SK-N-SH treated with all-trans-retinoic acid at 6 μM for 48 hours (cell line): ENCODE measurements around the gene NUDT4.

ENCODE experiments used
- ATAC-seq: fragments of 200-7000 bp; cut with Tn5 transposase; 3 replicates; pipeline ENCODE4 v1.9.1; 2020; ENCODE audit warnings: mild to moderate bottlenecking, moderate library complexity
- ARNTL ChIP-seq: fragments of 450-650 bp; formaldehyde crosslinking; IDR thresholded peaks from 2 replicates; pipeline ENCODE4 v1.5.0; 2020; ENCODE audit warnings: low read depth, mild to moderate bottlenecking, moderate library complexity, borderline replicate concordance
- BACH2 ChIP-seq: fragments of 250-450 bp; sonication (Bioruptor Pico); IDR thresholded peaks from 2 replicates; pipeline ENCODE4 v1.9.0; 2021; ENCODE audit warnings: mild to moderate bottlenecking, borderline replicate concordance
- CSDC2 ChIP-seq: fragments of 250-450 bp; sonication (Bioruptor Pico); IDR thresholded peaks from 2 replicates; pipeline ENCODE4 v1.5.0; 2020; ENCODE audit warnings: mild to moderate bottlenecking, moderate library complexity
- GLIS3 ChIP-seq: fragments of 250-450 bp; sonication (Bioruptor Pico); IDR thresholded peaks from 2 replicates; pipeline ENCODE4 v1.5.0; 2020; ENCODE audit warnings: mild to moderate bottlenecking, moderate library complexity
- ISL1 ChIP-seq: fragments of 250-450 bp; sonication (Bioruptor Pico); IDR thresholded peaks from 2 replicates; pipeline ENCODE4 v2.1.2; 2022; ENCODE audit warnings: mild to moderate bottlenecking, moderate library complexity
- OSR1 ChIP-seq: fragments of 250-450 bp; sonication (Bioruptor Pico); IDR thresholded peaks from 2 replicates; pipeline ENCODE4 v1.8.0; 2022; ENCODE audit warnings: moderate library complexity, mild to moderate bottlenecking, inconsistent platforms
- PPARA ChIP-seq: fragments of 250-450 bp; sonication (Bioruptor Pico); IDR thresholded peaks from 2 replicates; pipeline ENCODE4 v1.5.0; 2020; ENCODE audit warnings: mild to moderate bottlenecking, borderline replicate concordance
- RARB ChIP-seq: fragments of 250-450 bp; sonication (Bioruptor Pico); IDR thresholded peaks from 2 replicates; pipeline ENCODE4 v1.8.0; 2021; ENCODE audit warnings: mild to moderate bottlenecking, moderate library complexity
- SNAI2 ChIP-seq: fragments of 250-450 bp; sonication (Bioruptor Pico); IDR thresholded peaks from 2 replicates; pipeline ENCODE4 v1.5.0; 2020; ENCODE audit warnings: mild to moderate bottlenecking, moderate library complexity
- TCF4 ChIP-seq: fragments of 250-450 bp; sonication (Bioruptor Pico); IDR thresholded peaks from 2 replicates; pipeline ENCODE4 v1.8.0; 2021; ENCODE audit warnings: mild to moderate bottlenecking, moderate library complexity, borderline replicate concordance
- TOX ChIP-seq: fragments of 250-450 bp; sonication (Bioruptor Pico); IDR thresholded peaks from 2 replicates; pipeline ENCODE4 v1.8.0; 2021; ENCODE audit warnings: mild to moderate bottlenecking, moderate library complexity, borderline replicate concordance
- ZC3H10 ChIP-seq: fragments of 250-450 bp; sonication (Bioruptor Pico); IDR thresholded peaks from 2 replicates; pipeline ENCODE4 v1.5.1; 2021; ENCODE audit warnings: mild to moderate bottlenecking, moderate library complexity
- ZFP3 ChIP-seq: fragments of 250-450 bp; sonication (Bioruptor Pico); IDR thresholded peaks from 2 replicates; pipeline ENCODE4 v1.5.0; 2020; ENCODE audit warnings: mild to moderate bottlenecking, moderate library complexity
- ZFP30 ChIP-seq: fragments of 450-650 bp; formaldehyde crosslinking; IDR thresholded peaks from 2 replicates; pipeline ENCODE4 v1.5.0; 2022; ENCODE audit warnings: mild to moderate bottlenecking, moderate library complexity
- ZNF565 ChIP-seq: fragments of 450-650 bp; formaldehyde crosslinking; conservative IDR thresholded peaks from 2 replicates; pipeline ENCODE4 v1.5.0; 2020; ENCODE audit warnings: low read depth, mild to moderate bottlenecking, moderate library complexity
- ZNF70 ChIP-seq: fragments of 450-650 bp; formaldehyde crosslinking; IDR thresholded peaks from 2 replicates; pipeline ENCODE4 v1.5.0; 2020; ENCODE audit warnings: mild to moderate bottlenecking, moderate library complexity
- ZNF8 ChIP-seq: fragments of 450-650 bp; formaldehyde crosslinking; IDR thresholded peaks from 2 replicates; pipeline ENCODE4 v1.5.0; 2020; ENCODE audit warnings: mild to moderate bottlenecking, moderate library complexity
- TF ChIP-seq, protein P1 (sequence below): fragments of 250-450 bp; sonication (Bioruptor Pico); IDR thresholded peaks from 2 replicates; pipeline ENCODE4 v1.5.1; 2020; ENCODE audit warnings: low read depth, mild to moderate bottlenecking, moderate library complexity
- TF ChIP-seq, protein P2 (sequence below): fragments of 250-450 bp; sonication (Bioruptor Pico); IDR thresholded peaks from 2 replicates; pipeline ENCODE4 v1.8.0; 2021; ENCODE audit warnings: low read depth, mild to moderate bottlenecking, moderate library complexity, borderline replicate concordance
- TF ChIP-seq, protein P3 (sequence below): fragments of 250-450 bp; sonication (Bioruptor Pico); IDR thresholded peaks from 2 replicates; pipeline ENCODE4 v1.8.0; 2020; ENCODE audit warnings: mild to moderate bottlenecking, moderate library complexity, borderline replicate concordance
- TF ChIP-seq, protein P4 (sequence below): fragments of 250-450 bp; sonication (Bioruptor Pico); IDR thresholded peaks from 2 replicates; pipeline ENCODE4 v1.5.1; 2021; ENCODE audit warnings: mild to moderate bottlenecking, moderate library complexity

NUDT4 gene

DNA sequence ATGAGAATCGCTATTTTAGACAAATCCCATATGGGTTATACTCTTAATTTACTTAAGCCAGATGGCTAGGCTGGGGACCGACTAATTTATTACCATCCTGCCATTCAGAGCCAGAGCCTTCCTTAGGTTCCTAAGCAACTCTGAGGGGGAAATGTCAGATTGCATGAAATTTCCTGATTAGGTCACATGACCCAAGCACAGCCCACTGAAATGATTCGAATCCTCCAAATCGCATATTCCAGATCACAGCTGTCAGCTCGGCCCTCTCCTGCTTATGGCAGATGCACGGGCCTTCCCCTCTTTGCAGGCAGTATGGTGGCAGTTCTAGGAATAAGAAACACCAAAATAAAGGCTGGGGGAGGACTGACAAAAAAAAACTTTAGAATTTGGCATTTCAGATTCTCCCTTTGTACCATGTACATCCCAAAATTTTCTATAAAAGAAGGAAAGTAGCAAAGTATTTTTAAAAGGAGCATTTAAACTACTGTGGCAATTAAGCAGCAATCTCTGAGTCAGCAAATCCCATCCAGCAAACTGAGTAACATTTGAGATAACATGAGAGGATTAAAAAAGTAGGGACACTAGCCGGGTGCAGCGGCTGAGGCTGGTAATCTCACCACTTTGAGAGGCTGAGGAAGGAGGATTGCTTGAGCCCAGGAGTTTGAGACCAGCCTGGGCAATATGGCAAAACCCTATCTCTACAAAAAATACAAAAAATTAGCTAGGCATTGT, 30.5 kb upstream of the NUDT4 start:
- TF ChIP-seq RARB (CRISPR knock-in tag) (no peak), SNAI2 (no peak), TOX (CRISPR knock-in tag) (no peak), TCF4 (CRISPR knock-in tag) (peak; percentile 33; the same call in 1 of the 2 replicates)
- ATAC-seq: peak; percentile 51

DNA sequence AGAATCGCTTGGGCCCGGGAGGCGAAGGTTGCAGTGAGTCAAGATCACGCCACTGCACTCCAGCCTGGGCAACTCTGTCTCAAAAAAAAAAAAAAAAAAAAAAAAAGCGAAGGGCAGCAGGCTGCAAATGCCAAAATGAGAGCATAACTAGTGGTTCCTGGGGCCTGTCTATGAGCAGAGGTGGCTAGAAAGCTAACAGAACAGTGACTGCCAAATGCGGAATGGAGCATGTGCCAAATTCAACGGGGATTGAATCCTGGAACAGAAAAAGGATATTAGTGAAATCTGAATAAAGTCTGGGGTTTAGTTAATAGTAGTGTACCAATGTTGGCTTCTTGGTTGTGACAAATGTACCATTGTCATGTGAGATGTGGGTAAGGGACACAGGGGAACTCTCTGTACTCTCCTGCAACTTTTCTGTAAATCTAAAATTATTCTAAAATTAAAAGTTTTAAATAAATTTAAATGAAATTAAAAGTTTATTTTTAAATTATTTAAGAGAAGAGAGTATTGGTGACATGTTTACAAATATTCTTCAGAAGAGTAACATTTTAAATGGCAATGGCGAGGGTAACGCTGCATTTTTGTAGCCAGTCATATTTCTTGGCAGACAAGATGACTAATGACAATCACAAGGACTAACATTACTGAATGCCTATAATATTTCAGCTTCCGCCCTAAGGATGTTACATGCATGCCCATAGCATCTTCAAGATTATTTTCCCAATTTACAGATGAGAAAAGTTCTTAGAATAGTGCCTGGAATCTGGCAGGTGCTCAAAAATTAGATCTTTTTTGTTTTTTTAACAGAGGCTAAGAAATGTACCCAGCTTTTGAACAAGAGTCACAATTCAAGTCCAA, 28.9 kb upstream of the NUDT4 start:
- ATAC-seq: no peak
- TF ChIP-seq, protein P1, sequence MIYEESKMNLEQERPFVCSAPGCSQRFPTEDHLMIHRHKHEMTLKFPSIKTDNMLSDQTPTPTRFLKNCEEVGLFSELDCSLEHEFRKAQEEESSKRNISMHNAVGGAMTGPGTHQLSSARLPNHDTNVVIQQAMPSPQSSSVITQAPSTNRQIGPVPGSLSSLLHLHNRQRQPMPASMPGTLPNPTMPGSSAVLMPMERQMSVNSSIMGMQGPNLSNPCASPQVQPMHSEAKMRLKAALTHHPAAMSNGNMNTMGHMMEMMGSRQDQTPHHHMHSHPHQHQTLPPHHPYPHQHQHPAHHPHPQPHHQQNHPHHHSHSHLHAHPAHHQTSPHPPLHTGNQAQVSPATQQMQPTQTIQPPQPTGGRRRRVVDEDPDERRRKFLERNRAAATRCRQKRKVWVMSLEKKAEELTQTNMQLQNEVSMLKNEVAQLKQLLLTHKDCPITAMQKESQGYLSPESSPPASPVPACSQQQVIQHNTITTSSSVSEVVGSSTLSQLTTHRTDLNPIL (CRISPR knock-in tag): no peak
- TF ChIP-seq BACH2 (CRISPR knock-in tag): no peak
- no peak for TF ChIP-seq GLIS3 (CRISPR knock-in tag)
- TF ChIP-seq, protein P2, sequence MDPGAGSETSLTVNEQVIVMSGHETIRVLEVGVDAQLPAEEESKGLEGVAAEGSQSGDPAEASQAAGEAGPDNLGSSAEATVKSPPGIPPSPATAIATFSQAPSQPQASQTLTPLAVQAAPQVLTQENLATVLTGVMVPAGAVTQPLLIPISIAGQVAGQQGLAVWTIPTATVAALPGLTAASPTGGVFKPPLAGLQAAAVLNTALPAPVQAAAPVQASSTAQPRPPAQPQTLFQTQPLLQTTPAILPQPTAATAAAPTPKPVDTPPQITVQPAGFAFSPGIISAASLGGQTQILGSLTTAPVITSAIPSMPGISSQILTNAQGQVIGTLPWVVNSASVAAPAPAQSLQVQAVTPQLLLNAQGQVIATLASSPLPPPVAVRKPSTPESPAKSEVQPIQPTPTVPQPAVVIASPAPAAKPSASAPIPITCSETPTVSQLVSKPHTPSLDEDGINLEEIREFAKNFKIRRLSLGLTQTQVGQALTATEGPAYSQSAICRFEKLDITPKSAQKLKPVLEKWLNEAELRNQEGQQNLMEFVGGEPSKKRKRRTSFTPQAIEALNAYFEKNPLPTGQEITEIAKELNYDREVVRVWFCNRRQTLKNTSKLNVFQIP (CRISPR knock-in tag): no peak
- no peak for TF ChIP-seq RARB (CRISPR knock-in tag)
- no peak for TF ChIP-seq ZNF565
- TF ChIP-seq CSDC2 (CRISPR knock-in tag): no peak
- no peak for TF ChIP-seq ZFP30
- TF ChIP-seq PPARA (CRISPR knock-in tag): no peak
- TF ChIP-seq, protein P3, sequence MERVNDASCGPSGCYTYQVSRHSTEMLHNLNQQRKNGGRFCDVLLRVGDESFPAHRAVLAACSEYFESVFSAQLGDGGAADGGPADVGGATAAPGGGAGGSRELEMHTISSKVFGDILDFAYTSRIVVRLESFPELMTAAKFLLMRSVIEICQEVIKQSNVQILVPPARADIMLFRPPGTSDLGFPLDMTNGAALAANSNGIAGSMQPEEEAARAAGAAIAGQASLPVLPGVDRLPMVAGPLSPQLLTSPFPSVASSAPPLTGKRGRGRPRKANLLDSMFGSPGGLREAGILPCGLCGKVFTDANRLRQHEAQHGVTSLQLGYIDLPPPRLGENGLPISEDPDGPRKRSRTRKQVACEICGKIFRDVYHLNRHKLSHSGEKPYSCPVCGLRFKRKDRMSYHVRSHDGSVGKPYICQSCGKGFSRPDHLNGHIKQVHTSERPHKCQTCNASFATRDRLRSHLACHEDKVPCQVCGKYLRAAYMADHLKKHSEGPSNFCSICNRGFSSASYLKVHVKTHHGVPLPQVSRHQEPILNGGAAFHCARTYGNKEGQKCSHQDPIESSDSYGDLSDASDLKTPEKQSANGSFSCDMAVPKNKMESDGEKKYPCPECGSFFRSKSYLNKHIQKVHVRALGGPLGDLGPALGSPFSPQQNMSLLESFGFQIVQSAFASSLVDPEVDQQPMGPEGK: no peak
- TF ChIP-seq ARNTL (CRISPR knock-in tag): no peak
- no peak for TF ChIP-seq ISL1 (CRISPR knock-in tag)
- no peak; the same call in 1 of the 2 replicates for TF ChIP-seq TOX (CRISPR knock-in tag)
- no peak for TF ChIP-seq ZFP3
- TF ChIP-seq OSR1 (CRISPR knock-in tag): no peak
- TF ChIP-seq ZNF70 (CRISPR knock-in tag): no peak
- TF ChIP-seq ZNF8: no peak
- TF ChIP-seq ZC3H10: no peak
- TF ChIP-seq, protein P4, sequence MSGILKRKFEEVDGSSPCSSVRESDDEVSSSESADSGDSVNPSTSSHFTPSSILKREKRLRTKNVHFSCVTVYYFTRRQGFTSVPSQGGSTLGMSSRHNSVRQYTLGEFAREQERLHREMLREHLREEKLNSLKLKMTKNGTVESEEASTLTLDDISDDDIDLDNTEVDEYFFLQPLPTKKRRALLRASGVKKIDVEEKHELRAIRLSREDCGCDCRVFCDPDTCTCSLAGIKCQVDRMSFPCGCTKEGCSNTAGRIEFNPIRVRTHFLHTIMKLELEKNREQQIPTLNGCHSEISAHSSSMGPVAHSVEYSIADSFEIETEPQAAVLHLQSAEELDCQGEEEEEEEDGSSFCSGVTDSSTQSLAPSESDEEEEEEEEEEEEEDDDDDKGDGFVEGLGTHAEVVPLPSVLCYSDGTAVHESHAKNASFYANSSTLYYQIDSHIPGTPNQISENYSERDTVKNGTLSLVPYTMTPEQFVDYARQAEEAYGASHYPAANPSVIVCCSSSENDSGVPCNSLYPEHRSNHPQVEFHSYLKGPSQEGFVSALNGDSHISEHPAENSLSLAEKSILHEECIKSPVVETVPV (CRISPR knock-in tag): no peak

DNA sequence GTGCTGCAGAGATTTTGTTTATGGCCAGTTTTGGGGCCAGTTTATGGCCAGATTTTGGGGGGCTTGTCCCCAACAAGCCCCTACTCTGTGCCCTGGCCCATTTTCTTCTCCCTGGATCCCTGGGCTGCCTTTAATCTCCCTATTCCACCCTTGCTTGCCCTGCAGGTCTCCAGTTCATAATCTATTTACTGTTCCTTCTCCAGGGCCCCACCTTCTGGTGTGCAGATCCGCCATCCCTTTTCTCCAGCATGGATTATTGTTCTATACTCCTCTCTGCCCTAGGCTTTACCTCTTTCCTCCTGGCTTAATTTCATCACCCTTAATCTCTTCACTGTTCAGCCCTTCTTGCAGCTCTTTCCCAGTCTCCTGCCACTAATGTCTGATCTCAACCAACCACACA, 26.0 kb upstream of the NUDT4 start:
- no peak for TF ChIP-seq ZNF565
- ATAC-seq: no peak

DNA sequence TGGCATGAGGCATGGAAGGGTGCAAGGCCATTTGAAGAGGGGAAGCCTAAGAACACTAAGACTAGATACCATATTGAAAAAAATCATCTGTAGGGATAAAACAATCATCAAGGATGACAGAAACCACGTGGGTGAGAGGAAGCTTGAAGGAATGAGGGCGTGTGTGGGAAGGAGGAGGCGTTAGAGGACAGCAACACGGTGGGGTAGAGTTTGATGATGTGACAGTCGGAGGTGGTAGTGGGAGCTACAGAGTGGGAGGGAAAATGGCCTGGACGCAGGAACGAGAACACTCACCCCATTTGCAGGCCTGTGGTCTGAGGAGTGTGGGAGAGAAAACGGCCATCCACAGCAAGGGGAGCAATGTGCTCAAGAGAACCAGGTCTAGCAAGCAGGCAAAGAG, 25.4 kb upstream of the NUDT4 start:
- no peak for ATAC-seq
- no peak for TF ChIP-seq ZFP3
- no peak for TF ChIP-seq RARB (CRISPR knock-in tag)
- TF ChIP-seq CSDC2 (CRISPR knock-in tag): no peak
- TF ChIP-seq OSR1 (CRISPR knock-in tag): no peak
- TF ChIP-seq TCF4 (CRISPR knock-in tag): no peak
- no peak for TF ChIP-seq ISL1 (CRISPR knock-in tag)
- TF ChIP-seq, protein P1 (CRISPR knock-in tag): no peak
- TF ChIP-seq, protein P2 (CRISPR knock-in tag): no peak
- TF ChIP-seq, protein P3: no peak
- TF ChIP-seq ZNF8: no peak
- no peak for TF ChIP-seq ZC3H10
- no peak for TF ChIP-seq ARNTL (CRISPR knock-in tag)
- TF ChIP-seq SNAI2: no peak
- TF ChIP-seq TOX (CRISPR knock-in tag): no peak
